Gastroesophageal sphincter (tissue), 3 donors: ENCODE measurements around the gene SAMD4B.

Experiments used
- CTCF ChIP-seq, 4 experiments: fragments of 200-600 bp in 2 of 4; fragments of 450-650 bp in 2 of 4; sonication (generic) in 1 of 4; IDR thresholded peaks; one replicate each; pipeline ENCODE4 v1.5.1; 2017 to 2019; ENCODE audit warnings: antibody characterized with exemption in 4 of 4, mild to moderate bottlenecking in 2 of 4, moderate library complexity in 2 of 4
- POLR2A ChIP-seq, 2 donors: fragments of 450-650 bp; IDR thresholded peaks; one replicate each; pipeline ENCODE4 v1.6.1; 2017; ENCODE audit warnings: antibody characterized with exemption in 2 of 2, mild to moderate bottlenecking in 2 of 2, moderate library complexity in 1 of 2

GRCh38 chr19:39390751-39391437, 48.7 kb downstream of the SAMD4B start, which contains the start of the genes MED29 and PAF1:
- TF ChIP-seq CTCF (IDR thresholded peaks at IDR 0.05) (peak in 2 of 4 experiments; percentile 27 to 30), POLR2A (IDR thresholded peaks at IDR 0.05) (peak; percentile 72 to 77)
